ENCODE measurements around the gene DYNC1I2. TPM values are rescaled to one million over a fixed set of nuclear protein-coding genes. Genes with fewer than 3 reads are reported as not detected.

The DYNC1I2 gene
- total RNA-seq, 1 donor from 2014 or later, result 123 TPM

GRCh38 chr2:171778515-171778914 is 91.2 kb downstream of the DYNC1I2 start:
- DNase-seq, result no peak

- no peak for DNase-seq
These were observed 98.2 kb downstream of the DYNC1I2 start for GRCh38 chr2:171785450-171785849.

- no peak for DNase-seq
These were observed 100.2 kb downstream of the DYNC1I2 start for GRCh38 chr2:171787333-171788072.

GRCh38 chr2:171788316-171788993 is 101.2 kb downstream of the DYNC1I2 start:
- no peak for DNase-seq

GRCh38 chr2:171789956-171790355 is 102.7 kb downstream of the DYNC1I2 start:
- DNase-seq, result no peak

GRCh38 chr2:171791361-171791760 is 104.1 kb downstream of the DYNC1I2 start:
- no peak for DNase-seq

- no peak for DNase-seq
These were observed 104.9 kb downstream of the DYNC1I2 start for GRCh38 chr2:171792157-171792556.

GRCh38 chr2:171792886-171793580 is 105.8 kb downstream of the DYNC1I2 start:
- DNase-seq, result no peak

GRCh38 chr2:171793691-171794678 is 106.7 kb downstream of the DYNC1I2 start:
- no peak for DNase-seq

- no peak for DNase-seq
These were observed 107.6 kb downstream of the DYNC1I2 start for GRCh38 chr2:171794918-171795317.

Other genes starting within 250 kb of the DYNC1I2 start
- 122 TPM for gene CYBRD1, start 165.0 kb upstream of the DYNC1I2 start, total RNA-seq
- 83.1 TPM for gene SLC25A12, start 206.8 kb downstream of the DYNC1I2 start, total RNA-seq
- gene HAT1, start 235.0 kb downstream of the DYNC1I2 start, total RNA-seq, result 51.3 TPM